ENCODE measurements around the gene ADARB1. TPM values are rescaled to one million over a fixed set of nuclear protein-coding genes. Genes with fewer than 3 reads are reported as not detected.

The ADARB1 gene
- polyA plus RNA-seq, 1 donor (not counting 4 experiments of a cell fraction or from before 2014, with no cell fraction given) = 13.0 TPM

GRCh38 chr21:45078877-45079281, 4.5 kb downstream of the ADARB1 start:
- dilution Hi-C loops (cut with MboI; ENCODE audit: extremely low pct_ligation_motif_present, low sequenced_read_pairs) = no loop called here
- no peak overlapping the region for H2AFZ ChIP-seq (ENCODE audit: control insufficient read depth, low read length)
- no peak for TF ChIP-seq EZH2 (IDR thresholded peaks at IDR 0.05; ENCODE audit: low read length)
- TF ChIP-seq CTCF (optimal IDR thresholded peaks at IDR 0.05 in 1 of 3, IDR thresholded peaks at IDR 0.05 in 1 of 3, conservative IDR thresholded peaks at IDR 0.05 in 1 of 3; ENCODE audit: extremely low read depth in 1 of 3, insufficient read depth in 2 of 3, low read length in 3 of 3) = no peak
- DNase-seq (ENCODE audit: low read depth, low spot score) = no peak
- no peaks in the 10 kb centered on the region for H3K9me3 ChIP-seq (ENCODE audit: control insufficient read depth, low read depth, low read length)
- H3K36me3 ChIP-seq (ENCODE audit: control insufficient read depth in 2 of 2, extremely low read depth in 1 of 2, insufficient read depth in 2 of 2, low read length in 2 of 2) = peaks cover 0 to 4% of the 10 kb centered on the region in 2 experiments
- peaks cover 52% of the 10 kb centered on the region for H3K79me2 ChIP-seq (ENCODE audit: control insufficient read depth, insufficient read depth, low read length)
- FAIRE-seq = no peak
- no peaks in the 10 kb centered on the region for H3K27me3 ChIP-seq (ENCODE audit: control insufficient read depth, extremely low read depth, insufficient read depth, low read length)
- H3K4me3 ChIP-seq (ENCODE audit: control insufficient read depth in 2 of 3, extremely low read depth in 1 of 3, insufficient read depth in 2 of 3, low read depth in 1 of 3, low read length in 3 of 3) = no peak overlapping the region
- peaks cover 11% of the 10 kb centered on the region for H4K20me1 ChIP-seq (ENCODE audit: control insufficient read depth, extremely low read depth, insufficient read depth, low read length)
- H3K4me2 ChIP-seq (ENCODE audit: control insufficient read depth, extremely low read depth, insufficient read depth, low read depth, low read length) = no peak overlapping the region
- H3K27ac ChIP-seq (ENCODE audit: control insufficient read depth, insufficient read depth, low read length) = no peak overlapping the region
- no peaks in the 10 kb centered on the region for H3K9me1 ChIP-seq (ENCODE audit: control insufficient read depth, extremely low read depth, insufficient read depth, low read length)
- H3K4me1 ChIP-seq (ENCODE audit: control insufficient read depth, extremely low read depth, insufficient read depth, low read length) = peaks cover 21% of the 10 kb centered on the region
- H3K9ac ChIP-seq (ENCODE audit: control insufficient read depth, extremely low read depth, insufficient read depth, low read length) = no peak overlapping the region

GRCh38 chr21:45079351-45079750, 5.0 kb downstream of the ADARB1 start:
- Histone ChIP-seq H3K4me3 (ENCODE audit: control insufficient read depth in 2 of 3, extremely low read depth in 1 of 3, insufficient read depth in 2 of 3, low read depth in 1 of 3, low read length in 3 of 3) (no peak overlapping the region), H3K9me3 (ENCODE audit: control insufficient read depth, low read depth, low read length) (no peaks in the 10 kb centered on the region), H3K4me2 (ENCODE audit: control insufficient read depth, extremely low read depth, insufficient read depth, low read depth, low read length) (no peak overlapping the region), H3K79me2 (ENCODE audit: control insufficient read depth, insufficient read depth, low read length) (peaks cover 56% of the 10 kb centered on the region), H4K20me1 (ENCODE audit: control insufficient read depth, extremely low read depth, insufficient read depth, low read length) (peaks cover 11% of the 10 kb centered on the region), H3K4me1 (ENCODE audit: control insufficient read depth, extremely low read depth, insufficient read depth, low read length) (peaks cover 21% of the 10 kb centered on the region), H3K9ac (ENCODE audit: control insufficient read depth, extremely low read depth, insufficient read depth, low read length) (no peak overlapping the region), H3K27ac (ENCODE audit: control insufficient read depth, insufficient read depth, low read length) (no peak overlapping the region), H2AFZ (ENCODE audit: control insufficient read depth, low read length) (no peak overlapping the region), H3K36me3 (ENCODE audit: control insufficient read depth in 2 of 2, extremely low read depth in 1 of 2, insufficient read depth in 2 of 2, low read length in 2 of 2) (peaks cover 0 to 5% of the 10 kb centered on the region in 2 experiments), H3K9me1 (ENCODE audit: control insufficient read depth, extremely low read depth, insufficient read depth, low read length) (no peaks in the 10 kb centered on the region), H3K27me3 (ENCODE audit: control insufficient read depth, extremely low read depth, insufficient read depth, low read length) (no peaks in the 10 kb centered on the region)
- no peak for DNase-seq (ENCODE audit: low read depth, low spot score)
- no peak for TF ChIP-seq CTCF (optimal IDR thresholded peaks at IDR 0.05 in 1 of 3, IDR thresholded peaks at IDR 0.05 in 1 of 3, conservative IDR thresholded peaks at IDR 0.05 in 1 of 3; ENCODE audit: extremely low read depth in 1 of 3, insufficient read depth in 2 of 3, low read length in 3 of 3)
- TF ChIP-seq EZH2 (IDR thresholded peaks at IDR 0.05; ENCODE audit: low read length) = no peak
- FAIRE-seq = no peak
- dilution Hi-C loops (cut with MboI; ENCODE audit: extremely low pct_ligation_motif_present, low sequenced_read_pairs) = no loop called here
